H1 (cell line): ENCODE data around the gene POLA2. TPM values are rescaled to one million over a fixed set of nuclear protein-coding genes. Genes with fewer than 3 reads are reported as not detected.
A peak's percentile ranks its signal among the peaks of the same experiment; 100 is the strongest.

Experiments
- CTCF ChIA-PET: fragments of 300-600 bp; sonication (Branson Sonifier 250); formaldehyde crosslinking; loops from one replicate; lab custom pipeline; 2021; ENCODE audit not compliant: partially characterized antibody; lab: Charles Lee
- POLR2A ChIA-PET: fragments of 300-600 bp; sonication (Branson Sonifier 250); formaldehyde crosslinking; loops from one replicate; lab custom pipeline; 2021; ENCODE audit warnings: inconsistent platforms; ENCODE audit not compliant: partially characterized antibody; lab: Charles Lee
- DNase-seq, 2 experiments: peaks; one replicate each; pipeline versions ENCODE4 v3.0.0 to v3.0.0-alpha.2; 2010 to 2022; ENCODE audit warnings: low spot score in 2 of 2, low read depth in 1 of 2, mixed read lengths in 1 of 2
- FAIRE-seq: peaks from 2 replicates; lab custom pipeline; 2011; peaks lifted over from hg19 to GRCh38; lab: Jason Lieb, UNC
- H2AFZ ChIP-seq: 2 replicates; pipeline ENCODE4 v1.8.1; 2012; ENCODE audit warnings: low read length, inconsistent platforms
- H2AK5ac ChIP-seq: 2 replicates; pipeline ENCODE4 v1.6.1; 2013; ENCODE audit warnings: low read depth, low read length
- H2BK120ac ChIP-seq: replicated peaks from 2 replicates; pipeline ENCODE3; 2013; ENCODE audit warnings: low read depth, low read length, inconsistent platforms
- H2BK12ac ChIP-seq: 2 replicates; pipeline ENCODE4 v1.6.1; 2013; ENCODE audit warnings: low read depth, low read length
- H2BK15ac ChIP-seq: 2 replicates; pipeline ENCODE4 v1.6.1; 2013; ENCODE audit warnings: low read length
- H2BK20ac ChIP-seq: 2 replicates; pipeline ENCODE4 v1.6.1; 2013; ENCODE audit warnings: low read length
- H2BK5ac ChIP-seq: 2 replicates; pipeline ENCODE4 v1.6.1; 2013; ENCODE audit warnings: low read depth, low read length
- H3K14ac ChIP-seq: 2 replicates; pipeline ENCODE4 v1.6.1; 2013; ENCODE audit warnings: inconsistent platforms; ENCODE audit not compliant: insufficient read length
- H3K18ac ChIP-seq: 2 replicates; pipeline ENCODE4 v1.6.1; 2013; ENCODE audit warnings: low read length; ENCODE audit errors: extremely low read depth
- H3K23ac ChIP-seq: 2 replicates; pipeline ENCODE4 v1.6.1; 2013; ENCODE audit warnings: inconsistent platforms; ENCODE audit not compliant: insufficient read length
- H3K23me2 ChIP-seq: 2 replicates; pipeline ENCODE4 v1.6.1; 2013; ENCODE audit warnings: low read depth, low read length
- H3K27ac ChIP-seq: 2 replicates; pipeline ENCODE4 v1.6.1; 2011; ENCODE audit warnings: low read depth, low read length, inconsistent platforms
- H3K27me3 ChIP-seq, 4 experiments: replicated peaks in 1 of 4; 1 replicate in 1 of 4; 2 replicates in 3 of 4; pipeline versions ENCODE4 v1.6.1 to v1.8.1; 2011 to 2013; ENCODE audit warnings: low read length in 3 of 4, mild to moderate bottlenecking in 3 of 4, inconsistent platforms in 2 of 4, mixed read lengths in 2 of 4, moderate library complexity in 1 of 4; ENCODE audit not compliant: control insufficient read depth in 3 of 4, insufficient read depth in 3 of 4; ENCODE audit errors: extremely low read depth in 1 of 4
- H3K36me3 ChIP-seq, 4 experiments: 2 replicates each; pipeline versions ENCODE4 v1.6.1 to v1.8.1; 2011 to 2013; ENCODE audit warnings: mild to moderate bottlenecking in 4 of 4, low read length in 3 of 4, moderate library complexity in 2 of 4, control low read depth in 1 of 4, inconsistent platforms in 1 of 4; ENCODE audit not compliant: insufficient read depth in 4 of 4, control insufficient read depth in 2 of 4
- H3K4ac ChIP-seq: replicated peaks from 2 replicates; pipeline ENCODE3; 2013; ENCODE audit warnings: low read length, low read depth, mixed read lengths, inconsistent platforms; ENCODE audit not compliant: insufficient read length
- H3K4me1 ChIP-seq, 4 experiments: replicated peaks in 1 of 4; 1 replicate in 1 of 4; 2 replicates in 3 of 4; pipeline versions ENCODE4 v1.6.1 to v1.8.1; 2011 to 2013; ENCODE audit warnings: low read length in 3 of 4, inconsistent platforms in 2 of 4, mixed read lengths in 1 of 4; ENCODE audit not compliant: insufficient read depth in 4 of 4, control insufficient read depth in 3 of 4
- H3K4me2 ChIP-seq, 2 experiments: 2 replicates each; pipeline versions ENCODE4 v1.6.1 to v1.8.1; 2011 to 2013; ENCODE audit warnings: low read depth in 2 of 2, low read length in 2 of 2, control low read depth in 1 of 2, inconsistent platforms in 1 of 2, mild to moderate bottlenecking in 1 of 2; ENCODE audit not compliant: insufficient read depth in 1 of 2
- H3K4me3 ChIP-seq, 4 experiments: fragments of 200-600, 300-600 bp in 1 of 4; sonication (generic), shearing (Covaris generic), sonication (Bioruptor Twin) in 1 of 4; 2 replicates each; pipeline versions ENCODE4 v1.5.1 to v1.8.1; 2011 to 2016; ENCODE audit warnings: low read length in 4 of 4, low read depth in 3 of 4, control low read depth in 2 of 4, inconsistent platforms in 2 of 4, mild to moderate bottlenecking in 2 of 4, mixed read lengths in 1 of 4, moderate library complexity in 1 of 4; ENCODE audit not compliant: insufficient read depth in 2 of 4; ENCODE audit errors: extremely low read depth in 1 of 4
- H3K56ac ChIP-seq: replicated peaks from 2 replicates; pipeline ENCODE3; 2013; ENCODE audit warnings: low read depth, mild to moderate bottlenecking, mixed read lengths, low read length, inconsistent platforms; ENCODE audit not compliant: insufficient read length
- H3K79me1 ChIP-seq: 2 replicates; pipeline ENCODE4 v1.6.1; 2013; ENCODE audit warnings: low read depth, low read length, control low read depth
- H3K79me2 ChIP-seq, 2 experiments: 2 replicates each; pipeline versions ENCODE4 v1.6.1 to v1.8.1; 2012 to 2013; ENCODE audit warnings: low read length in 2 of 2, mild to moderate bottlenecking in 2 of 2, inconsistent platforms in 1 of 2; ENCODE audit not compliant: insufficient read depth in 2 of 2, control insufficient read depth in 1 of 2
- H3K9ac ChIP-seq, 4 experiments: replicated peaks in 1 of 4; 1 replicate in 1 of 4; 2 replicates in 3 of 4; pipeline versions ENCODE4 v1.6.1 to v1.8.1; 2011 to 2013; ENCODE audit warnings: low read depth in 3 of 4, low read length in 3 of 4, control low read depth in 2 of 4, mild to moderate bottlenecking in 2 of 4, moderate library complexity in 2 of 4, inconsistent platforms in 1 of 4; ENCODE audit errors: extremely low read depth in 1 of 4
- H3K9me3 ChIP-seq, 2 experiments: 2 replicates each; pipeline versions ENCODE4 v1.6.1 to v1.8.1; 2012 to 2013; ENCODE audit warnings: mild to moderate bottlenecking in 2 of 2, moderate library complexity in 2 of 2, control low read depth in 1 of 2, inconsistent platforms in 1 of 2, low read depth in 1 of 2, low read length in 1 of 2, mixed read lengths in 1 of 2; ENCODE audit not compliant: insufficient read depth in 2 of 2
- H4K20me1 ChIP-seq, 2 experiments: replicated peaks in 1 of 2; 2 replicates each; pipeline versions ENCODE3 to v1.8.1; 2011 to 2013; ENCODE audit warnings: inconsistent platforms in 2 of 2, low read length in 2 of 2, mild to moderate bottlenecking in 1 of 2; ENCODE audit not compliant: insufficient read depth in 2 of 2, control insufficient read depth in 1 of 2
- H4K5ac ChIP-seq: 2 replicates; pipeline ENCODE4 v1.6.1; 2013; ENCODE audit warnings: low read length, low read depth, mixed read lengths, inconsistent platforms; ENCODE audit not compliant: insufficient read length
- H4K8ac ChIP-seq: 2 replicates; pipeline ENCODE4 v1.8.0; 2013; ENCODE audit warnings: mild to moderate bottlenecking, moderate library complexity, low read length, inconsistent platforms; ENCODE audit not compliant: insufficient read depth; ENCODE audit errors: extremely low read depth
- H4K91ac ChIP-seq: replicated peaks from 2 replicates; pipeline ENCODE3; 2013; ENCODE audit warnings: low read length, mixed read lengths, inconsistent platforms; ENCODE audit not compliant: insufficient read length
- KDM1A ChIP-seq: fragments of 200-600, 300-600 bp; sonication (generic); IDR thresholded peaks from 2 replicates; pipeline ENCODE4 v1.7.1; 2016; ENCODE audit warnings: mild to moderate bottlenecking, low read length, borderline replicate concordance
- RNF2 ChIP-seq: fragments of 200-900, 300-1000 bp; sonication (generic); IDR thresholded peaks from 2 replicates; pipeline ENCODE4 v1.7.1; 2016; ENCODE audit warnings: borderline replicate concordance, low read depth, mild to moderate bottlenecking, antibody characterized with exemption, low read length; ENCODE audit not compliant: poor library complexity, severe bottlenecking; ENCODE audit errors: missing control alignments
- WGBS, 2 experiments: shearing (Covaris generic) in 1 of 2; methylation state at CpG; one replicate each; pipeline versions ENCODE4 v1.1.6 to v1.1.7; 2013 to 2015; ENCODE audit warnings: low lambda C conversion rate in 2 of 2, mixed read lengths in 2 of 2, inconsistent platforms in 1 of 2, low coverage in 1 of 2, missing lambda C conversion rate in 1 of 2; ENCODE audit not compliant: insufficient replicate concordance in 2 of 2, insufficient coverage in 1 of 2, insufficient read length in 1 of 2; ENCODE audit errors: extremely low coverage in 1 of 2, missing lambda C conversion rate in 1 of 2; 5-methylcytosine and 5-hydroxymethylcytosine counted together
- polyA plus RNA-seq, 7 experiments: library from polyadenylated mRNA; depleted of rRNA in 3 of 7; stranded (reverse) in 5 of 7; unstranded in 2 of 7; fragments of >200 nt in 5 of 7; fragments of 200-250 nt in 2 of 7; gene quantifications; 1 replicate in 5 of 7; 2 replicates in 1 of 7; 4 replicates in 1 of 7; pipeline versions ENCODE4 v1.2.1 to v1.2.3, GENCODE V29; 2011 to 2013; ENCODE audit warnings: missing spikeins in 2 of 7, mixed read lengths in 2 of 7
- total RNA-seq: library from RNA; stranded (reverse); fragmentation: NEBNext Ultra II Directional; extraction: Animal tissue kit (Norgen Biotek cat#: 25700); gene quantifications from 2 replicates; pipeline ENCODE4 v1.2.1, GENCODE V29; 2021

The POLA2 gene
- total and polyA plus RNA-seq, 2 of the 8 experiments (the other 6 are each of a cell fraction or from before 2014, with no cell fraction given), result 31.2 to 55.9 TPM

DNA sequence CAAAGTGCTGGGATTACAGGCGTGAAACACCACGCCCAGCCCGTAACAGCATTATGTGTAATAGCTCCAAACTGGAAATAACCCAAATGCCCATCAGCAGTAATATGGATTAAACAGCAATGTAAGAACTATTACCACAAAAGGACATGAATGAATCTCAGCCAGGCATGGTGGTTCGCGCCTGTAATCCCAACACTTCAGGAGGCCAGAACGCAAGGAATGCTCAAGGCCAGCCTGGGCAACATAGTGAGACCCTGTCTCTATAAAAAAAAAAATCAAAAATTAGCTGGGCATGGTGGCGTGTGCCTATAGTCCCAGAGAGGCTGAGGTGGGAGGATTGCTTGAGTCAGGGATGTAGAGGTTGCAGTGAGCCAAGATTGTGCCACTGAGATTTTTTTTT lies 68.8 kb downstream of the POLA2 start:
- 96% methylated on average over 7 of the region's 7 CpGs; no CpG with 5 or more reads in 1 of the 2 experiments for WGBS, 2 experiments
- no peaks in the 10 kb centered on the region; a peak in 1 of 7 replicates for H3K27me3 ChIP-seq
- no peak overlapping the region for H3K4me3 ChIP-seq
- DNase-seq (no peak), FAIRE-seq (no peak)
- no peaks in the 10 kb centered on the region for H3K36me3 ChIP-seq
- POLR2A ChIA-PET, result interaction anchor here (1.0 to 20.9 kb wide), 7 partner anchors 8 to 170 kb away, joined by 3 to 208 read pairs (median 5); partner anchors contain the start of gene CDC42EP2
- no peak overlapping the region for H3K14ac ChIP-seq
- no peak overlapping the region for H3K4ac ChIP-seq
- no peak overlapping the region for H3K23ac ChIP-seq
- H3K79me1 ChIP-seq, result peaks cover 4% of the 10 kb centered on the region
- H3K4me2 ChIP-seq, result no peak overlapping the region
- H3K4me1 ChIP-seq, result peaks cover 0 to 4% (median 3%) of the 10 kb centered on the region in 4 experiments; a peak in 3 of 7 replicates
- CTCF ChIA-PET, result interaction anchor here (0.6 to 52.8 kb wide), 23 partner anchors 8 to 1648 kb away, joined by 3 to 1179 read pairs (median 4); partner anchors contain the start of genes CDC42EP2 and POLA2
- H3K9me3 ChIP-seq, result no peaks in the 10 kb centered on the region
- 0 out of 2 replicates have a peak overlapping the region, but pooled peaks have one; percentile 61 for H2BK20ac ChIP-seq
- no peak overlapping the region for H4K8ac ChIP-seq
- H3K9ac ChIP-seq, result no peak overlapping the region
- H3K23me2 ChIP-seq, result peaks cover 3% of the 10 kb centered on the region
- no peak overlapping the region for H2BK5ac ChIP-seq
- TF ChIP-seq RNF2 (no peak), KDM1A (peak; percentile 7; the same call in 1 of the 2 replicates)
- peaks cover 6 to 14% of the 10 kb centered on the region in 2 experiments for H3K79me2 ChIP-seq
- no peak overlapping the region for H3K18ac ChIP-seq
- peaks cover 0 to 2% of the 10 kb centered on the region in 2 experiments for H4K20me1 ChIP-seq
- H2BK12ac ChIP-seq, result no peak overlapping the region
- H4K5ac ChIP-seq, result no peak overlapping the region
- no peak overlapping the region for H3K27ac ChIP-seq
- H3K56ac ChIP-seq, result no peak overlapping the region
- no peak overlapping the region for H2BK120ac ChIP-seq
- no peak overlapping the region for H2AK5ac ChIP-seq
- H2BK15ac ChIP-seq, result peak overlapping the region; percentile 53; the same call in 1 of the 2 replicates
- H4K91ac ChIP-seq, result no peak overlapping the region
- no peak overlapping the region for H2AFZ ChIP-seq
